OCI-LY7 (cell line): ENCODE data around the gene ATP2C2. TPM values are rescaled to one million over a fixed set of nuclear protein-coding genes. Genes with fewer than 3 reads are reported as not detected.
"Not testable (repeated sequence)": the region's sequence is repeated elsewhere in the genome, so short reads cannot be mapped to it uniquely, and the experiment has no call there.

Experiments used
- BruUV-seq: library from RNA; stranded (reverse); fragments of 400-500 nt; replicated peaks from 2 replicates; lab custom pipeline; 2021; lab: Mats Ljungman, UMichigan
- CTCF ChIA-PET: fragments of 300-600 bp; sonication (Branson Sonifier 250); formaldehyde crosslinking; loops from one replicate; lab custom pipeline; 2022; ENCODE audit warnings: antibody characterized with exemption; ENCODE audit not compliant: unreplicated experiment; lab: Charles Lee
- POLR2A ChIA-PET: fragments of 300-600 bp; sonication (Branson Sonifier 250); formaldehyde crosslinking; loops from one replicate; lab custom pipeline; 2022; ENCODE audit warnings: antibody characterized with exemption; lab: Charles Lee
- DNase-seq: peaks from one replicate; pipeline ENCODE4 v3.0.0-alpha.2; 2015; ENCODE audit warnings: low spot score
- H2AFZ ChIP-seq: fragments of 200-600 bp; sonication (generic), shearing (Covaris generic); 2 replicates; pipeline ENCODE4 v1.6.1; 2014; ENCODE audit warnings: mild to moderate bottlenecking, antibody characterized with exemption, low read length, moderate library complexity
- H3K27ac ChIP-seq: fragments of 200-600 bp; sonication (generic); 2 replicates; pipeline ENCODE4 v1.5.1; 2014; ENCODE audit warnings: mixed run types, low read depth, mild to moderate bottlenecking, moderate library complexity, low read length, inconsistent platforms; ENCODE audit not compliant: poor library complexity, severe bottlenecking
- H3K36me3 ChIP-seq: fragments of 200-600 bp; sonication (generic); 2 replicates; pipeline ENCODE4 v1.6.1; 2014; ENCODE audit warnings: mild to moderate bottlenecking, antibody characterized with exemption, low read length, moderate library complexity, mixed read lengths; ENCODE audit not compliant: insufficient read depth
- H3K4me1 ChIP-seq: fragments of 200-600 bp; sonication (generic); 2 replicates; pipeline ENCODE4 v1.5.1; 2014; ENCODE audit warnings: mild to moderate bottlenecking, low read length; ENCODE audit not compliant: insufficient read depth, poor library complexity, severe bottlenecking
- H3K4me2 ChIP-seq: fragments of 200-600 bp; sonication (generic); 2 replicates; pipeline ENCODE4 v1.6.1; 2014; ENCODE audit warnings: mild to moderate bottlenecking, low read length
- H3K4me3 ChIP-seq: fragments of 200-600 bp; sonication (generic); 2 replicates; pipeline ENCODE4 v1.5.1; 2014; ENCODE audit warnings: mild to moderate bottlenecking, low read depth, low read length; ENCODE audit not compliant: poor library complexity, severe bottlenecking
- H3K79me2 ChIP-seq: fragments of 200-600 bp; sonication (generic); 2 replicates; pipeline ENCODE4 v1.6.1; 2016; ENCODE audit warnings: low read depth, mild to moderate bottlenecking, low read length, moderate library complexity, mixed read lengths; ENCODE audit not compliant: insufficient read depth
- H3K9me2 ChIP-seq: fragments of 200-600 bp; sonication (generic); 2 replicates; pipeline ENCODE4 v1.6.1; 2016; ENCODE audit warnings: mild to moderate bottlenecking, low read length, mixed read lengths; ENCODE audit not compliant: insufficient read depth
- H3K9me3 ChIP-seq: fragments of 200-600 bp; sonication (generic); 2 replicates; pipeline ENCODE4 v1.6.1; 2014; ENCODE audit warnings: mild to moderate bottlenecking, mixed run types, low read length, mixed read lengths
- H4K20me1 ChIP-seq: fragments of 200-600 bp; sonication (generic); 2 replicates; pipeline ENCODE4 v1.6.1; 2014; ENCODE audit warnings: mild to moderate bottlenecking, antibody characterized with exemption, low read length, moderate library complexity, mixed read lengths; ENCODE audit not compliant: insufficient read depth
- CTCF ChIP-seq: fragments of 200-600 bp; sonication (generic); conservative IDR thresholded peaks from 2 replicates; pipeline ENCODE4 v1.5.1; 2014; ENCODE audit warnings: mild to moderate bottlenecking, antibody characterized with exemption, low read length, moderate library complexity, mixed read lengths
- EZH2phosphoT487 ChIP-seq: fragments of 200-600 bp; sonication (generic); IDR thresholded peaks from 2 replicates; pipeline ENCODE4 v1.6.1; 2018; ENCODE audit warnings: low read depth, borderline replicate concordance, mild to moderate bottlenecking, mixed run types, antibody characterized with exemption, low read length, moderate library complexity, mixed read lengths
- intact Hi-C: fragments of 100-400 bp; cut with micrococcal nuclease; formaldehyde crosslinking; loops from one replicate; pipeline ENCODE4 v1.10.0; 2022; ENCODE audit not compliant: unreplicated experiment
- total RNA-seq, 2 experiments: library from RNA; depleted of rRNA in 1 of 2; stranded (reverse); fragments of >200 nt in 1 of 2; shearing (Covaris generic) in 1 of 2; gene quantifications; 2 replicates each; pipeline ENCODE4 v1.2.3, GENCODE V29; 2014 to 2022

Gene ATP2C2
- total RNA-seq, 2 experiments from 2014 or later, result 0.66 TPM; not detected in 1

DNA sequence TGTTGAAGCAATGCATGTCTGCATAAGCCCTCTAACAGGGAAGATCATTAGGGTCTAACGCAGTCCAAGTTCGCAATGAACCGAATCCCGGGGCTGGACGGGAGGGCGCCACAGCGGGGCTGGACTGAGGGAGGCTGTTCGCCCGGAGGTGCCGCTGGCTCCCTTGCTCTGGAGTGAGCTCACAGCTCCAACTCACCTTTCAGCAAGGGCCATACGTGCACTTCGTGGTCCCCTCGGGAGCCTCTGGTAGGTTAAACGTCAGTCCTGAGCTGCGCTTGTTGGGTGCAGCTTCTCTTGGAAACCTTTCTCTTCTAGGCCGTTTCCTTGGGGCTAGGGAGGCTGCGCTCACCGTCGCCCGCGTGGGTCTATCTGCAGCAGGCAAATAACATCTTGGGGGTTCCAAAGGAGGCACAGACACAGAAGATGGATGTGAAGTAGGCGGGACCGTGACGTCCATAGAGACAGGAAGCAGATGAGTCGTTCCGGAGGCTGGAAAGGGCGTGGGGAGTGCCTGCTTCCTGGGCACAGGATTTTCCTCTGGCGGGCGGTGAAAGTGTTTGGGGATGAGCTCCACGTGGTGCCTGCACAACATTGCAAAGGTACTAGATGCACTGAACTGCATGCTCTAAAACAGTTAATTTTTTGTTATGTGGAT lies 21.9 kb downstream of the ATP2C2 start:
- intact Hi-C loops, result no loop called here
- H3K27ac ChIP-seq, result no peak overlapping the region
- POLR2A ChIA-PET, result interaction anchor here (0.6 kb wide), 1 partner anchor 1839 kb away, joined by 3 read pairs; no protein-coding TSS in a partner anchor
- H3K9me3 ChIP-seq, result no peaks in the 10 kb centered on the region
- no peaks in the 10 kb centered on the region for H3K79me2 ChIP-seq
- no peak overlapping the region for H3K4me2 ChIP-seq
- H3K36me3 ChIP-seq, result no peaks in the 10 kb centered on the region
- DNase-seq, result no peak
- H3K4me3 ChIP-seq, result no peak overlapping the region
- TF ChIP-seq CTCF (no peak), EZH2phosphoT487 (no peak)
- H3K9me2 ChIP-seq, result no peaks in the 10 kb centered on the region
- no TSS peak for BruUV-seq
- no peaks in the 10 kb centered on the region for H3K4me1 ChIP-seq
- H2AFZ ChIP-seq, result no peak overlapping the region
- H4K20me1 ChIP-seq, result no peaks in the 10 kb centered on the region
- CTCF ChIA-PET, result interaction anchor here (0.7 kb wide), 1 partner anchor 77 kb away, joined by 3 read pairs; no protein-coding TSS in a partner anchor

GRCh38 chr16:84391151-84392030 lies 23.1 kb downstream of the ATP2C2 start:
- TF ChIP-seq EZH2phosphoT487 (no peak), CTCF (no peak)
- Histone ChIP-seq H3K4me1 (no peaks in the 10 kb centered on the region), H3K4me2 (no peak overlapping the region), H3K36me3 (no peaks in the 10 kb centered on the region), H3K79me2 (no peaks in the 10 kb centered on the region), H3K9me2 (no peaks in the 10 kb centered on the region), H4K20me1 (no peaks in the 10 kb centered on the region), H2AFZ (no peak overlapping the region), H3K9me3 (no peaks in the 10 kb centered on the region), H3K4me3 (no peak overlapping the region), H3K27ac (no peak overlapping the region)
- ChIA-PET POLR2A (no interaction called here), CTCF (no interaction called here)
- no peak for DNase-seq
- BruUV-seq, result no TSS peak
- intact Hi-C loops, result no loop called here

GRCh38 chr16:84392031-84392360 lies 23.7 kb downstream of the ATP2C2 start:
- H3K27ac ChIP-seq, result no peak overlapping the region
- H2AFZ ChIP-seq, result no peak overlapping the region
- ChIA-PET CTCF (no interaction called here), POLR2A (no interaction called here)
- intact Hi-C loops, result no loop called here
- TF ChIP-seq CTCF (no peak), EZH2phosphoT487 (no peak)
- BruUV-seq, result no TSS peak
- no peaks in the 10 kb centered on the region for H3K9me2 ChIP-seq
- no peaks in the 10 kb centered on the region for H3K4me1 ChIP-seq
- no peaks in the 10 kb centered on the region for H3K36me3 ChIP-seq
- H3K9me3 ChIP-seq, result no peaks in the 10 kb centered on the region
- DNase-seq, result no peak
- no peak overlapping the region for H3K4me2 ChIP-seq
- no peaks in the 10 kb centered on the region for H4K20me1 ChIP-seq
- no peaks in the 10 kb centered on the region for H3K79me2 ChIP-seq
- H3K4me3 ChIP-seq, result no peak overlapping the region

DNA sequence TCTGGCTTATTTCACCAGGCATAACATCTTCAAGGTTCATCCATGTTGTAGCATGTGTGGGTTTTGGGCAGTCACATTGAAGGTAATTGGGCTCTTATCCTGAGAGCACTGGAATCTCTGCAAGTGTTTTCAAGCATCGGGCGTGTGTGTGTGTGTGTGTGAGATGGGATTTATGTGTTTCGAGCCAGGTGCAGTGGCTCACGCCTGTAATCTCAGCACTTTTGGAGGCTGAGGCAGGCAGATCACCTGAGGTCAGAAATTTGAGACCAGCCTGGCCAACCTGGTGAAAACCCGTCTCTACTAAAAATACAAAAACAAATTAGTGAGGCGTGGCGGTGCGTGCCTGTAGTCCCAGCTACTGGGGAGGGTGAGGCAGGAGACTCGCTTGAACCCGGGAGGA lies 27.7 kb downstream of the ATP2C2 start:
- H3K27ac ChIP-seq, H3K79me2 ChIP-seq, H3K9me3 ChIP-seq, H3K9me2 ChIP-seq, BruUV-seq, H3K4me3 ChIP-seq, DNase-seq, intact Hi-C loops, H3K36me3 ChIP-seq, H4K20me1 ChIP-seq, H3K4me2 ChIP-seq, H2AFZ ChIP-seq, POLR2A ChIA-PET, H3K4me1 ChIP-seq, CTCF ChIA-PET: not testable (repeated sequence)
